Fibroblast of lung (primary cell): ENCODE measurements around the gene MSI2. TPM values are rescaled to one million over a fixed set of nuclear protein-coding genes. Genes with fewer than 3 reads are reported as not detected.

Experiments used
- DNase-seq, 2 donors: peaks; one replicate each; pipeline versions ENCODE4 v3.0.0 to v3.0.0-alpha.2; 2010; ENCODE audit warnings: low read depth in 2 of 2
- H2AFZ ChIP-seq: 2 replicates; pipeline ENCODE4 v1.5.1; 2012; ENCODE audit warnings: low read length, control low read depth, inconsistent platforms
- H3K27ac ChIP-seq: 2 replicates; pipeline ENCODE4 v1.5.1; 2011; ENCODE audit warnings: low read length, control low read depth; ENCODE audit not compliant: insufficient read depth
- H3K27me3 ChIP-seq: 2 replicates; pipeline ENCODE4 v1.5.1; 2011; ENCODE audit warnings: mild to moderate bottlenecking, low read length; ENCODE audit not compliant: control insufficient read depth, insufficient read depth
- H3K36me3 ChIP-seq: 2 replicates; pipeline ENCODE4 v1.5.1; 2011; ENCODE audit warnings: low read length; ENCODE audit not compliant: control insufficient read depth, insufficient read depth
- H3K4me1 ChIP-seq: 2 replicates; pipeline ENCODE4 v1.5.1; 2011; ENCODE audit warnings: low read length; ENCODE audit not compliant: control insufficient read depth, insufficient read depth; ENCODE audit errors: extremely low read depth
- H3K4me2 ChIP-seq: 2 replicates; pipeline ENCODE4 v1.5.1; 2011; ENCODE audit warnings: low read length, control low read depth; ENCODE audit not compliant: insufficient read depth; ENCODE audit errors: extremely low read depth
- H3K4me3 ChIP-seq, 4 experiments: fragments of 200-600 bp in 1 of 4; sonication (generic) in 1 of 4; replicated peaks in 1 of 4; 2 replicates each; pipeline ENCODE4 v1.5.1; 2011 to 2016; ENCODE audit warnings: low read length in 4 of 4, low read depth in 3 of 4, mild to moderate bottlenecking in 3 of 4, control low read depth in 2 of 4, inconsistent platforms in 1 of 4, mixed read lengths in 1 of 4; ENCODE audit not compliant: insufficient read depth in 1 of 4; ENCODE audit errors: control extremely low read depth in 1 of 4
- H3K79me2 ChIP-seq: 2 replicates; pipeline ENCODE4 v1.5.1; 2012; ENCODE audit warnings: mild to moderate bottlenecking, low read length, inconsistent platforms; ENCODE audit not compliant: control insufficient read depth, insufficient read depth
- H3K9ac ChIP-seq: 2 replicates; pipeline ENCODE4 v1.5.1; 2011; ENCODE audit warnings: mild to moderate bottlenecking, low read length, control low read depth; ENCODE audit not compliant: insufficient read depth
- H3K9me3 ChIP-seq: 2 replicates; pipeline ENCODE4 v1.5.1; 2012; ENCODE audit warnings: low read depth, low read length; ENCODE audit not compliant: control insufficient read depth, insufficient read depth
- H4K20me1 ChIP-seq: 2 replicates; pipeline ENCODE4 v1.5.1; 2011; ENCODE audit warnings: low read length; ENCODE audit not compliant: control insufficient read depth, insufficient read depth; ENCODE audit errors: extremely low read depth
- CTCF ChIP-seq, 2 donors: IDR thresholded peaks in 1 of 2; conservative IDR thresholded peaks in 1 of 2; 1 replicate in 1 of 2; 2 replicates in 1 of 2; pipeline ENCODE4 v1.5.1; 2011 to 2012; ENCODE audit warnings: low read length in 2 of 2, control low read depth in 1 of 2, inconsistent platforms in 1 of 2, low read depth in 1 of 2, mild to moderate bottlenecking in 1 of 2
- EZH2 ChIP-seq: IDR thresholded peaks from 2 replicates; pipeline ENCODE4 v1.5.1; 2012; ENCODE audit warnings: low read length, control low read depth, mild to moderate bottlenecking; ENCODE audit errors: missing control alignments
- polyA plus RNA-seq, 2 donors: library from polyadenylated mRNA; depleted of rRNA in 1 of 2; stranded (reverse) in 1 of 2; unstranded in 1 of 2; fragments of >200 nt; gene quantifications; 2 replicates each; pipeline ENCODE4 v1.2.1, GENCODE V29; 2011 to 2012; ENCODE audit warnings: missing spikeins in 1 of 2
- total RNA-seq: library from RNA; depleted of rRNA; stranded (reverse); fragments of >200 nt; gene quantifications from 2 replicates; pipeline ENCODE4 v1.2.1, GENCODE V29; 2014

Gene MSI2
- total and polyA plus RNA-seq, 2 donors (not counting 1 experiment from before 2014, with no cell fraction given): 6.8 to 14.2 TPM

GRCh38 chr17:57372156-57372555, 115.8 kb downstream of the MSI2 start:
- no peak for TF ChIP-seq EZH2
- no peak for TF ChIP-seq CTCF (conservative IDR thresholded peaks at IDR 0.05 in 1 of 2, IDR thresholded peaks at IDR 0.05 in 1 of 2; ENCODE audit: low read depth in 1 of 2, low read length in 2 of 2)
- Histone ChIP-seq H3K4me2 (no peak overlapping the region), H3K79me2 (no peaks in the 10 kb centered on the region), H4K20me1 (no peaks in the 10 kb centered on the region), H2AFZ (no peak overlapping the region), H3K4me1 (no peaks in the 10 kb centered on the region), H3K4me3 (no peak overlapping the region), H3K36me3 (no peaks in the 10 kb centered on the region), H3K27ac (no peak overlapping the region), H3K9me3 (no peaks in the 10 kb centered on the region), H3K9ac (no peak overlapping the region), H3K27me3 (no peaks in the 10 kb centered on the region)
- DNase-seq: peak; percentile 52 to 78

- no peaks in the 10 kb centered on the region for H3K36me3 ChIP-seq
- no peaks in the 10 kb centered on the region for H4K20me1 ChIP-seq
- no peaks in the 10 kb centered on the region for H3K4me1 ChIP-seq
- no peak for TF ChIP-seq EZH2
- no peak for TF ChIP-seq CTCF (conservative IDR thresholded peaks at IDR 0.05 in 1 of 2, IDR thresholded peaks at IDR 0.05 in 1 of 2; ENCODE audit: low read depth in 1 of 2, low read length in 2 of 2)
- H3K27ac ChIP-seq: no peak overlapping the region
- no peaks in the 10 kb centered on the region for H3K79me2 ChIP-seq
- H3K4me2 ChIP-seq: no peak overlapping the region
- DNase-seq: no peak
- H3K27me3 ChIP-seq: no peaks in the 10 kb centered on the region
- no peak overlapping the region for H2AFZ ChIP-seq
- H3K9ac ChIP-seq: no peak overlapping the region
- H3K9me3 ChIP-seq: no peaks in the 10 kb centered on the region
- no peak overlapping the region for H3K4me3 ChIP-seq
Measured at GRCh38 chr17:57373048-57373447, 116.7 kb downstream of the MSI2 start.

DNA sequence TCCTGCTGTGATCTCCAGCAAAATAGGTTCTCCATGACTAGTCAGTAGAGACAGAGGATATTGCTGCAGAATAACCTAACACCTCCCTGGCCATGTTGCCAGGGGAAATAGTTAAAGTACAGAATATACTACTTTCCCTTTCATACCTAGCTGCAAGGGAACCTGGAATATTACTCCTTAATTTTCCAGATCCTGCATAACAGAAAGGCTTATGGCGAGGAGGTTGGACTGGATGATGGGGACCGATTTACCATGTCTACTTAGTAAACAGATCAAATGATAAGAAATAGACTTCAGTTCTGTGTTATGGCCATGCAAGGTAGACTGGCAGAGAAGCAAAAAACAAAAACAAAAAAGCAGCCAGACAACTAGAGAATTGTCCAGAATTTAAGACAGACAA, 117.4 kb downstream of the MSI2 start:
- no peak overlapping the region for H2AFZ ChIP-seq
- H3K9ac ChIP-seq: no peak overlapping the region
- no peaks in the 10 kb centered on the region for H3K36me3 ChIP-seq
- no peak overlapping the region for H3K27ac ChIP-seq
- no peaks in the 10 kb centered on the region for H4K20me1 ChIP-seq
- no peaks in the 10 kb centered on the region for H3K27me3 ChIP-seq
- H3K9me3 ChIP-seq: no peaks in the 10 kb centered on the region
- TF ChIP-seq EZH2 (no peak), CTCF (conservative IDR thresholded peaks at IDR 0.05 in 1 of 2, IDR thresholded peaks at IDR 0.05 in 1 of 2; ENCODE audit: low read depth in 1 of 2, low read length in 2 of 2) (no peak)
- no peaks in the 10 kb centered on the region for H3K79me2 ChIP-seq
- H3K4me2 ChIP-seq: no peak overlapping the region
- no peak for DNase-seq
- no peak overlapping the region for H3K4me3 ChIP-seq
- H3K4me1 ChIP-seq: no peaks in the 10 kb centered on the region
